ENCODE data around the gene ZNF318. TPM values are rescaled to one million over a fixed set of nuclear protein-coding genes. Genes with fewer than 3 reads are reported as not detected.

The ZNF318 gene
- total RNA-seq, 6 experiments from 2014 or later: 8.8 to 13.3 (median 9.1) TPM

- no peaks in the 10 kb centered on the region for H3K27me3 ChIP-seq
- no peak for TF ChIP-seq POLR2A (IDR thresholded peaks at IDR 0.05)
- TF ChIP-seq, protein P1, sequence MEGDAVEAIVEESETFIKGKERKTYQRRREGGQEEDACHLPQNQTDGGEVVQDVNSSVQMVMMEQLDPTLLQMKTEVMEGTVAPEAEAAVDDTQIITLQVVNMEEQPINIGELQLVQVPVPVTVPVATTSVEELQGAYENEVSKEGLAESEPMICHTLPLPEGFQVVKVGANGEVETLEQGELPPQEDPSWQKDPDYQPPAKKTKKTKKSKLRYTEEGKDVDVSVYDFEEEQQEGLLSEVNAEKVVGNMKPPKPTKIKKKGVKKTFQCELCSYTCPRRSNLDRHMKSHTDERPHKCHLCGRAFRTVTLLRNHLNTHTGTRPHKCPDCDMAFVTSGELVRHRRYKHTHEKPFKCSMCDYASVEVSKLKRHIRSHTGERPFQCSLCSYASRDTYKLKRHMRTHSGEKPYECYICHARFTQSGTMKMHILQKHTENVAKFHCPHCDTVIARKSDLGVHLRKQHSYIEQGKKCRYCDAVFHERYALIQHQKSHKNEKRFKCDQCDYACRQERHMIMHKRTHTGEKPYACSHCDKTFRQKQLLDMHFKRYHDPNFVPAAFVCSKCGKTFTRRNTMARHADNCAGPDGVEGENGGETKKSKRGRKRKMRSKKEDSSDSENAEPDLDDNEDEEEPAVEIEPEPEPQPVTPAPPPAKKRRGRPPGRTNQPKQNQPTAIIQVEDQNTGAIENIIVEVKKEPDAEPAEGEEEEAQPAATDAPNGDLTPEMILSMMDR (IDR thresholded peaks at IDR 0.05): no peak
- ATAC-seq (no peak), DNase-seq (no peak)
- H3K4me3 ChIP-seq: no peak overlapping the region
- no peaks in the 10 kb centered on the region for H3K36me3 ChIP-seq
- H3K27ac ChIP-seq: no peak overlapping the region
- WGBS (ENCODE audit: insufficient coverage, low coverage, low lambda C conversion rate, missing lambda C conversion rate): 100% methylated on average over 3 of the region's 3 CpGs
- H3K9me3 ChIP-seq: no peaks in the 10 kb centered on the region
- intact Hi-C loops (cut with DNase I): no loop called here
- H3K4me1 ChIP-seq: peaks cover 0 to 22% (median 11%) of the 10 kb centered on the region in 4 donors
Measured at GRCh38 chr6:43293698-43294097, 75.7 kb downstream of the ZNF318 start.

DNA sequence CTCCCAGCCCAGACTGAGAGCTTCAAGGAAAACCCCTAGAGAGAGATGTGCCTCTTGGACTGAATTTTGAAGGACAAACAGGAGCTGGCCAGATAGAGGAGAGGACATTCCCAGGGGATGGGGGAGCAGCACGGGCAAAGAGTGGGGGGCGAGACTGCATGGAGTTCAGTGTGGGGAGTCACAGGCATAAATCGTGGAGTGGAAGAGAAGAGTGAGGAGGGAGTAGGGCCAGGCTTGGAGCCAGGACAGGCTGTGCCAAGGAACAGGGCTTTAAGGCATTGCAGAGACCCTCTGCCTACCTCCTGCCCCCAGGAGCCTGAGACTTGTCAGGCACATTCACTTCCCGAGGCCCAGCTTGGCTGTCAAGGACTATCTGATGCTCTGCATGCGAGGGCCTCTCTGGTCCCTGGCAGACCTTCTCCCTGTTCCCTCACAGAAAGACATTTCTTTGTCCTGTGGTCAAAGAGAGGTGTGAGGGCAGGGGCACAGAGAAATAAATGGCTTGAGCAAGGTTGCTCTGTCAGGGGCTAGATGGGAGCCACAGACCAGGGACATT lies 76.6 kb downstream of the ZNF318 start:
- ATAC-seq (no peak), DNase-seq (no peak)
- 85% methylated on average over 3 of the region's 5 CpGs for WGBS (ENCODE audit: insufficient coverage, low coverage, low lambda C conversion rate, missing lambda C conversion rate)
- H3K9me3 ChIP-seq: no peaks in the 10 kb centered on the region
- no peak for TF ChIP-seq POLR2A (IDR thresholded peaks at IDR 0.05)
- TF ChIP-seq, protein P1 (IDR thresholded peaks at IDR 0.05): no peak
- H3K4me3 ChIP-seq: no peak overlapping the region
- H3K36me3 ChIP-seq: no peaks in the 10 kb centered on the region
- no peak overlapping the region for H3K27ac ChIP-seq
- H3K4me1 ChIP-seq: peaks cover 0 to 22% (median 11%) of the 10 kb centered on the region in 4 donors
- H3K27me3 ChIP-seq: no peaks in the 10 kb centered on the region
- intact Hi-C loops (cut with DNase I): no loop called here

GRCh38 chr6:43292341-43292740 lies 77.1 kb downstream of the ZNF318 start:
- Histone ChIP-seq H3K4me1 (peaks cover 0 to 21% (median 9%) of the 10 kb centered on the region in 4 donors), H3K36me3 (no peaks in the 10 kb centered on the region), H3K27me3 (no peaks in the 10 kb centered on the region), H3K27ac (no peak overlapping the region), H3K9me3 (no peaks in the 10 kb centered on the region), H3K4me3 (no peak overlapping the region)
- TF ChIP-seq, protein P1 (IDR thresholded peaks at IDR 0.05): no peak
- no peak for TF ChIP-seq POLR2A (IDR thresholded peaks at IDR 0.05)
- DNase-seq (no peak), ATAC-seq (no peak)
- WGBS (ENCODE audit: insufficient coverage, low coverage, low lambda C conversion rate, missing lambda C conversion rate): 85% methylated on average over 6 of the region's 6 CpGs
- intact Hi-C loops (cut with DNase I): no loop called here

DNA sequence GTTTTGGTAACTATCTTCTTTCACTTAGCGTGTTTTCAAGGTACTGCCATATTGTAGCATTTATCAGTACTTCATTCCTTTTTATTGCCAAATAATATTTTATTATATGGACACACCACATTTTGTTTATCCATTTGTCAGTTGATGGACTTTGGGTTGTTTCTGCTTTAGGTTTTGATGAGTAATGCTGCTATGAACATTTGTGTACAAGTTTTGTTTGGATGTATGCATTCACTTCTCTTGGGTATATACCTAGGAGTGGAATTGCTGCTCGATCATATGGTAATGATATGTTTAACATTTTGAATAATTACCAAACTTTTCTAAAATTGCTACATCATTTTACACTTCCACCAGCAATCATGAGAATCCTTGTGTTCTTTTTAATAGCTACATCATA lies 77.7 kb downstream of the ZNF318 start:
- no peaks in the 10 kb centered on the region for H3K9me3 ChIP-seq
- ATAC-seq (no peak), DNase-seq (no peak)
- TF ChIP-seq, protein P1 (IDR thresholded peaks at IDR 0.05): no peak
- TF ChIP-seq POLR2A (IDR thresholded peaks at IDR 0.05): no peak
- intact Hi-C loops (cut with DNase I): no loop called here
- H3K4me3 ChIP-seq: no peak overlapping the region
- no peaks in the 10 kb centered on the region for H3K36me3 ChIP-seq
- no peak overlapping the region for H3K27ac ChIP-seq
- H3K4me1 ChIP-seq: peaks cover 0 to 22% (median 6%) of the 10 kb centered on the region in 4 donors
- no peaks in the 10 kb centered on the region for H3K27me3 ChIP-seq
- 100% methylated on average over 2 of the region's 2 CpGs for WGBS (ENCODE audit: insufficient coverage, low coverage, low lambda C conversion rate, missing lambda C conversion rate)
